NT2/D1 (cell line): ENCODE data around the gene KCTD5.
"Not testable (repeated sequence)": the region's sequence is repeated elsewhere in the genome, so short reads cannot be mapped to it uniquely, and the experiment has no call there.

ENCODE experiments used
- SUZ12 ChIP-seq: IDR thresholded peaks from 2 replicates; pipeline ENCODE4 v1.6.1; 2011; ENCODE audit not compliant: insufficient read length, insufficient read depth; ENCODE audit errors: extremely low read depth
- YY1 ChIP-seq: IDR thresholded peaks from 2 replicates; pipeline ENCODE4 v1.6.1; 2011; ENCODE audit not compliant: insufficient read length, insufficient read depth
- ZNF274 ChIP-seq: IDR thresholded peaks from 2 replicates; pipeline ENCODE4 v1.6.1; 2011; ENCODE audit warnings: mild to moderate bottlenecking, low read depth, low read length

DNA sequence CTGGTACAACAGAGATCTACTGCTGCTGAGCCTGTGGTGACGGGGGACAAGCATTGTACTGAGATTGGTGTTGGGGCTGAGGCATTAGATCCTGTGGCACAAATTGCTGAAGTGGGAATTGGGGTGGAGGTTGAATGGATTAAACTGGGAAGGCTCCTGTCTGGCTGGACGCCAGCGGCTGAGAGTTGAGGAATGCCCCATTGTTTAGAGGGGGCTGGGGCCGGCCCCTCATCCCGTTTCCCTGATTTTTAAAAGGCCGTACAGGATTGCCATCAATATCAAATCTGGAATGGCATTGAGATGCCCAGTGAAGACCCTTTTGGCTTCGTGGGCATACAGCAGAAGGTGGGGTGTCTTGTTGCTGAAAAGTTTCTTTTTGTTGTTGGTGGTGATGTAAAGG lies 15.7 kb upstream of the KCTD5 start:
- TF ChIP-seq YY1, ZNF274, SUZ12: not testable (repeated sequence)
